ENCODE data around the gene SYPL2. TPM values are rescaled to one million over a fixed set of nuclear protein-coding genes. Genes with fewer than 3 reads are reported as not detected.

SYPL2 gene
- total RNA-seq, 4 donors from 2014 or later = 2.0 to 8.4 (median 4.2) TPM

- Histone ChIP-seq H3K27ac (no peak overlapping the region), H3K4me3 (no peak overlapping the region), H3K4me1 (peaks cover 0 to 42% (median 20%) of the 10 kb centered on the region in 3 donors), H3K9me3 (no peaks in the 10 kb centered on the region), H3K36me3 (peaks cover 0 to 48% of the 10 kb centered on the region in 2 donors), H3K27me3 (no peaks in the 10 kb centered on the region)
- WGBS, 2 donors (ENCODE audit: low coverage in 1 of 2) = 100% methylated on average over 1 of the region's 8 CpGs; no CpG with 5 or more reads in 1 of the 2 donors
- ATAC-seq = no peak
- TF ChIP-seq POLR2A (IDR thresholded peaks at IDR 0.05) = no peak
- TF ChIP-seq EP300 (IDR thresholded peaks at IDR 0.05) = no peak
- no peak for TF ChIP-seq POLR2AphosphoS5 (IDR thresholded peaks at IDR 0.05)
- TF ChIP-seq CTCF (IDR thresholded peaks at IDR 0.05) = no peak
Observed at GRCh38 chr1:109491372-109491771, 25.0 kb downstream of the SYPL2 start.

- Histone ChIP-seq H3K4me3 (no peak overlapping the region), H3K27me3 (no peaks in the 10 kb centered on the region), H3K27ac (peak overlapping the region in 3 of 4 donors; percentile 85 to 89 (median 86)), H3K4me1 (peaks cover 0 to 49% (median 20%) of the 10 kb centered on the region in 3 donors), H3K36me3 (peaks cover 0 to 53% of the 10 kb centered on the region in 2 donors), H3K9me3 (no peaks in the 10 kb centered on the region)
- TF ChIP-seq CTCF (IDR thresholded peaks at IDR 0.05) (no peak), EP300 (IDR thresholded peaks at IDR 0.05) (no peak), POLR2A (IDR thresholded peaks at IDR 0.05) (no peak), POLR2AphosphoS5 (IDR thresholded peaks at IDR 0.05) (no peak)
- 50 to 67% methylated on average over 2 to 3 of the region's 4 CpGs for WGBS, 2 donors (ENCODE audit: low coverage in 1 of 2)
- no peak for ATAC-seq
Observed at GRCh38 chr1:109492779-109493178, 26.4 kb downstream of the SYPL2 start.

GRCh38 chr1:109493227-109493626 lies 26.9 kb downstream of the SYPL2 start:
- peak overlapping the region in 3 of 4 donors; percentile 85 to 89 (median 86) for H3K27ac ChIP-seq
- H3K4me3 ChIP-seq = peak overlapping the region in 1 of 2 donors; percentile 89
- no peaks in the 10 kb centered on the region for H3K27me3 ChIP-seq
- H3K36me3 ChIP-seq = peaks cover 0 to 53% of the 10 kb centered on the region in 2 donors
- no peak for ATAC-seq
- H3K9me3 ChIP-seq = no peaks in the 10 kb centered on the region
- no peak for TF ChIP-seq EP300 (IDR thresholded peaks at IDR 0.05)
- TF ChIP-seq CTCF (IDR thresholded peaks at IDR 0.05) = no peak
- TF ChIP-seq POLR2AphosphoS5 (IDR thresholded peaks at IDR 0.05) = no peak
- TF ChIP-seq POLR2A (IDR thresholded peaks at IDR 0.05) = no peak
- no CpG with 5 or more reads among the region's 4 CpGs for WGBS, 2 donors (ENCODE audit: low coverage in 1 of 2)
- H3K4me1 ChIP-seq = peaks cover 0 to 54% (median 20%) of the 10 kb centered on the region in 3 donors

GRCh38 chr1:109493805-109494539 lies 27.6 kb downstream of the SYPL2 start, which contains the start of gene CYB561D1:
TSS of gene CYB561D1 (plus strand) at chr1:109494094. CDS start at chr1:109494140, 46 bp downstream.
- TF ChIP-seq CTCF (IDR thresholded peaks at IDR 0.05) = peak in 3 of 4 experiments; percentile 86 to 98 (median 87)
- peak; percentile 48 to 49 for TF ChIP-seq POLR2A (IDR thresholded peaks at IDR 0.05)
- no peak for TF ChIP-seq EP300 (IDR thresholded peaks at IDR 0.05)
- TF ChIP-seq POLR2AphosphoS5 (IDR thresholded peaks at IDR 0.05) = peak; percentile 52
- 0% methylated on average over 1 to 2 of the region's 44 CpGs for WGBS, 2 donors (ENCODE audit: low coverage in 1 of 2)
- Histone ChIP-seq H3K27ac (peak within 1 kb of the TSS; percentile 10 to 89 (median 86)), H3K4me1 (peaks cover 0 to 61% (median 20%) of the 10 kb centered on the region in 3 donors), H3K27me3 (no peaks in the 10 kb centered on the region), H3K4me3 (peak within 1 kb of the TSS; percentile 39 to 89), H3K36me3 (peaks cover 0 to 47% of the 10 kb centered on the region in 2 donors), H3K9me3 (no peaks in the 10 kb centered on the region)
- peak; percentile 91 for ATAC-seq

Data from gastroesophageal sphincter (tissue), 4 donors.